ENCODE data around the gene GRM8.

The GRM8 gene

DNA sequence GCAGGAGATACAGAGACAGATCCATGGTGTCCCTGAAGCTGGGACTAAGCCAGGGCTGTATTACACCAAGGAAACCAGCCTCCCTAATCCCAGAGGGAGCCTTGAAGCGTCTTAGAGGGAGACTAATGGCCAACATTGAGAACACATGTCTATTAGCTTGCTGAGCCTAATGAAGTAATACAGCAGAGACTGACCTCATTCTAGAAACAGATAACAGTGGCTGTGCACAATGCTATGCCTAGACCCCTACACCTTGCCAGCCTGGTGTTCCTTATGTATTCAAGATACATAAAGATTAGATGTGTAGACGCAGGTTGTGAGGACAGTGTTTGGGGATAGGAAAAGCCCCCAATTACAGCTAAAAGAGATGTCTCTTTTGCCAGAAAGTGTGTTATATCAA is 19.1 kb downstream of the GRM8 start:
- Histone ChIP-seq H3K9me3 (ENCODE audit: control insufficient read depth, insufficient read depth, low read length) (no peaks in the 10 kb centered on the region), H3K4me3 (ENCODE audit: low read length) (no peak overlapping the region), H3K36me3 (ENCODE audit: control insufficient read depth, insufficient read depth, low read length) (no peaks in the 10 kb centered on the region), H3K4me1 (ENCODE audit: control insufficient read depth, insufficient read depth, low read length) (no peaks in the 10 kb centered on the region), H3K27ac (ENCODE audit: low read length) (no peak overlapping the region), H3K27me3 (ENCODE audit: control insufficient read depth, insufficient read depth, low read length) (no peaks in the 10 kb centered on the region)
- no peak for DNase-seq (ENCODE audit: low read depth, low spot score)
- no CpG with 5 or more reads among the region's 2 CpGs for WGBS (ENCODE audit: insufficient coverage, insufficient read length)

DNA sequence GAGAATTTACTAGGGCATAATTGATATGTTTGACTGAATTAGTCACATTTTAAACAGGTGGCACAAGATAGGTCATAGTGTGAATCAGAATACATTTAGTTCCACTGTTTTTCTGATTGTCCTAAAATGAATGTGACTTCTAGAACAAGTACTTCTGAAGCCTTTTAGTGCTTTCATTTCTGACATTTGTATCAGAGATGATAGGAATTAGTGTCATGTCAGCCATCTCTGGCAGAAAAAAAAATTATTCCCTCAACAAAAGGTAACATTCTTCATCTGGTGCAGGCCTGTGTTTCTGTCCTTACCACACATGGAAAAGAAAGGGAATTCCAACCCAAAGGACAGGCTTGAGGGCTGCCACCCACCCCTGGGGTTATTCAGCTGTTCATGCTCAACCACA is 21.3 kb downstream of the GRM8 start:
- no peak for DNase-seq (ENCODE audit: low read depth, low spot score)
- Histone ChIP-seq H3K36me3 (ENCODE audit: control insufficient read depth, insufficient read depth, low read length) (no peaks in the 10 kb centered on the region), H3K4me3 (ENCODE audit: low read length) (no peak overlapping the region), H3K27ac (ENCODE audit: low read length) (no peak overlapping the region), H3K4me1 (ENCODE audit: control insufficient read depth, insufficient read depth, low read length) (no peaks in the 10 kb centered on the region), H3K9me3 (ENCODE audit: control insufficient read depth, insufficient read depth, low read length) (no peaks in the 10 kb centered on the region), H3K27me3 (ENCODE audit: control insufficient read depth, insufficient read depth, low read length) (no peaks in the 10 kb centered on the region)

DNA sequence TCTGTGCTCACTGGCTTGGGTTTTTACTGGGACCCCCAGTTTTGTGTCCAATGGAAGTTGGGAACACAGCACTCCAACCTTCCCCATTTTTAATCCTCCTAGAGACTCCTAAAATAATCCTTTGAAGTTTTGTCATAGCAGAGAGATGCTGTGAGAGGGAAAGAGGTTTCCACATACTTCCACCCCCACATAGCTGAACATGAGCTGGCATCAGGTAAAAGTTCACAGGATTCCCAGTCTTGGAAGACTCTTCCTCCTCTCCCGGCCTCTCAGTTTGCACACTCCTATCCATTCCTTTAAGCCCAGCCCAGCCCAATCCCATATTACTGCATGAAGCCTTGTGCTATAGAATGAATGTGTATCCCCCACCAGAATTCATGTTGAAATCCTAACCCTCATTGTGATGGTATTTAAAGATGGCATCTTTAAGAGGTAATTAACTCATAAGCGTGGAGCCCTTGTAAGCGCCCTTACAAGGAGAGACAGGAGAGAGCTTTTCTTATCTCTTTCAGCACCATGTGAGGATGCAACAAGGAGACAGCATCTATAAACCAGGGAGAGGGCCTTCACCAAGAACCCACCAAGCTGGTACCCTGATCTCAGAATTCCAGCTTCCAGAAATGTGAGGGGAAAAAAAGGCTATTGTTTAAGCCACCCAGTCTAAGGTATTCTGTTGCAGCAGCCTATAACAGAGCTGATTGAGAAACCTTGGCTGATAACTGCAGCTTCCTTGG is 22.4 kb downstream of the GRM8 start:
- Histone ChIP-seq H3K4me3 (ENCODE audit: low read length) (no peak overlapping the region), H3K4me1 (ENCODE audit: control insufficient read depth, insufficient read depth, low read length) (no peaks in the 10 kb centered on the region), H3K27ac (ENCODE audit: low read length) (no peak overlapping the region), H3K9me3 (ENCODE audit: control insufficient read depth, insufficient read depth, low read length) (no peaks in the 10 kb centered on the region), H3K27me3 (ENCODE audit: control insufficient read depth, insufficient read depth, low read length) (no peaks in the 10 kb centered on the region), H3K36me3 (ENCODE audit: control insufficient read depth, insufficient read depth, low read length) (no peaks in the 10 kb centered on the region)
- DNase-seq (ENCODE audit: low read depth, low spot score): no peak
- WGBS (ENCODE audit: insufficient coverage, insufficient read length): no CpG with 5 or more reads among the region's 3 CpGs

DNA sequence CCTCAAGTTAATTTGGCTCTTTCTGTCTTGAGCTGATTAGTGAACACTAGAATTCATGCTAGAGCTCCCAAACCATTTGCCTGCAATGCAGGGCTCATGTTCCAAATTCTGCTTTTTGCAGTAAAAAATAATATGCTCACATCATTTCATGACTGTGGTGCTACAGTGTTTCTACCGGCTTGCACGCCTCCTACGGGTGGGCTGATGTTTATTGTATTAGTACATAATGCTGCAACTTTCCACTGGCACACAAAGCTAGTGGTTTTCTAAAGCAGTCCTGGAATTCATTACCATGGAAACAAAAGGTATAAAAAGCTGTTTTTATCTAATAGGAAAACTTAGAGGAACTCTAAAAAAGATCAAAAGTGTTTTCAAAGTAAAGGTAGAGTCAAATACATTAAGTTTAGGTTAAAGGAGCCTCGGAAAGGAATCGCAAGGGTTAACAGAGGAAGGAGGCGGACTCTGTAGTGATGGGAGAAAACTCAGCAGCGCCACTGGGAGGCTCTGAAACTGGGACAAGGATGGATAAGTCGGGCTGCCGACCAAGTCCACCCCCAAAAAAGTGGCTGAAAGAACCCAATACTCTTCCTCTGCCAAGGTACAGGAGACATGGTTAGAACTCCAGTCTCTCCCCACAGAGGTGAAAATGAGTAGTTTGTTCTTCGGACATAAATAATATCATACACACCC is 25.9 kb downstream of the GRM8 start:
- Histone ChIP-seq H3K9me3 (ENCODE audit: control insufficient read depth, insufficient read depth, low read length) (no peaks in the 10 kb centered on the region), H3K4me1 (ENCODE audit: control insufficient read depth, insufficient read depth, low read length) (no peaks in the 10 kb centered on the region), H3K27me3 (ENCODE audit: control insufficient read depth, insufficient read depth, low read length) (no peaks in the 10 kb centered on the region), H3K27ac (ENCODE audit: low read length) (no peak overlapping the region), H3K4me3 (ENCODE audit: low read length) (no peak overlapping the region), H3K36me3 (ENCODE audit: control insufficient read depth, insufficient read depth, low read length) (no peaks in the 10 kb centered on the region)
- WGBS (ENCODE audit: insufficient coverage, insufficient read length): no CpG with 5 or more reads among the region's 10 CpGs
- DNase-seq (ENCODE audit: low read depth, low spot score): no peak

DNA sequence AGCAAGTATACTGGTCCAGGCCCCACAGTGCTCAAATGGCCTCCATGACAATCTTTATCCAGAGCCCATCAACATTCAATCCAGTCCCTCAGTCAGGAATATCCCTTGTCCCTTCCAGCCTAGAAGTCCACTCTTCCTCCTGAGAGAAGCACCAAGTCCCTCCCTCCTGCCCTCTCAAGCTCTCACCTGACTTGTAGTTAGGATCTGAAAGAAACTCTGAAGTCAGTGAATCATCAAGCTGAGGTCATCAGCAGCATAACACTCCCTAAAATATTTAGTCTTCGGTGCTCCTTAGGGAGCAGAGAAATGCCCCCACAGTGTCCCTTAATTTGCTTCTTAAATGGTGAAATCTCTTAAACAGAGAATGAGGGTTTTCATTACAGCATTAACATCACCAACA is 31.0 kb downstream of the GRM8 start:
- Histone ChIP-seq H3K4me3 (ENCODE audit: low read length) (no peak overlapping the region), H3K27me3 (ENCODE audit: control insufficient read depth, insufficient read depth, low read length) (no peaks in the 10 kb centered on the region), H3K9me3 (ENCODE audit: control insufficient read depth, insufficient read depth, low read length) (no peaks in the 10 kb centered on the region), H3K36me3 (ENCODE audit: control insufficient read depth, insufficient read depth, low read length) (no peaks in the 10 kb centered on the region), H3K27ac (ENCODE audit: low read length) (no peak overlapping the region), H3K4me1 (ENCODE audit: control insufficient read depth, insufficient read depth, low read length) (no peaks in the 10 kb centered on the region)
- DNase-seq (ENCODE audit: low read depth, low spot score): no peak
- WGBS (ENCODE audit: insufficient coverage, insufficient read length): no CpG with 5 or more reads among the region's 1 CpG

DNA sequence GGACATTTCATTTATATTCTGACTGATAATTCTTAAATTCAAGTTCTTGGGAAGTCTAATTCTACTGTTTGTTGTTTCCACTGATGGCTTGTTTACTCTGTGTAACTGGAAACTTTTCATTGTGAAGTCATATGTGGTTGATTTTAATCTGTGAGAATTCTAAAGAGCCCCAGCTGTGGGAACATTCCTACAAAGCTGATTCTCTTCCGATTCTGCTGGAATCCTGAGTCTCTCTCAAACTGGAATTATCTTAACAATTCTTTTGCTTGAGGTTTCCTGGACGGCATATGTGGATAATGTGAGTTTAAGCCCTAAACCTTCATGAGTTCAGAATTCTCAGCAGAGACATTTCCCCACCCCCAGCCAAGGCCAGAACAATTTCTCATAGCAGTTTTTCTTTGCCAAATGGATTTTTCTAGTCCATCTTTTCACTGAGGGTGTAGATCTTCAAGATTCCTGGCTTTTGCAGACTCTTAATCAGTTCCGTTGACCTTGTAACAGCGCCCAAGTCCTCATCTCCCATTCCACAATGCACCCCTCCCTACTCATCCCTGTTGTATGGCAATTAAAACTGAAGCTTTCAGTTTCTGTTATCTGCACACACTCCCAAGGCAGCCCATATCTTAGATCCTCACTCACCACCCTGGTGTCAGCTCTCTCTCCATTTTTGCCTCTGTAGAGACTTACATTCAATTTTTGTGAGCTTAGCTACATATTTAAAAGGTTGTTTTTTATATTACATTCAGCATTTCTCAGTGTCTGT is 37.6 kb downstream of the GRM8 start:
- Histone ChIP-seq H3K9me3 (ENCODE audit: control insufficient read depth, insufficient read depth, low read length) (no peaks in the 10 kb centered on the region), H3K4me1 (ENCODE audit: control insufficient read depth, insufficient read depth, low read length) (no peaks in the 10 kb centered on the region), H3K36me3 (ENCODE audit: control insufficient read depth, insufficient read depth, low read length) (no peaks in the 10 kb centered on the region), H3K4me3 (ENCODE audit: low read length) (no peak overlapping the region), H3K27ac (ENCODE audit: low read length) (no peak overlapping the region), H3K27me3 (ENCODE audit: control insufficient read depth, insufficient read depth, low read length) (no peaks in the 10 kb centered on the region)
- WGBS (ENCODE audit: insufficient coverage, insufficient read length): no CpG with 5 or more reads among the region's 4 CpGs
- no peak for DNase-seq (ENCODE audit: low read depth, low spot score)

DNA sequence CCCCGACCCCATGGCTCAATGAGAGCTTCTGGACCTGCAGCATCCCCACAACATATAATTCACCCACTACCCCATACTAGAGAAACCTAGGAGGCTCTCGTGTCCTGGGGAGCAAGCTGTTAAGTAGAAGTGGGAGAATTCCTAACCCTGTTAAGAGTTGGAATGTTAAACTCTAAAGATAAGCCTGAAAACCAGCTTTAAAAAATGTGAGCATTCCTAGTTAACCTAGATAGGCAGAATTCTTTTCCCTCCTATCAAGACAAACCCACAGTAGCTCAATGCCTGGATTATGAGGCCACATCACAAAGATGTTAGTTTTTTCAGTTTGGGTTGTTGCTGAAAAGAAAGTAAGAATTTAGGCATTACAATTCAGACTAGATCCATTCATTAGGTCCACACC is 42.9 kb downstream of the GRM8 start:
- no peak overlapping the region for H3K4me3 ChIP-seq (ENCODE audit: low read length)

DNA sequence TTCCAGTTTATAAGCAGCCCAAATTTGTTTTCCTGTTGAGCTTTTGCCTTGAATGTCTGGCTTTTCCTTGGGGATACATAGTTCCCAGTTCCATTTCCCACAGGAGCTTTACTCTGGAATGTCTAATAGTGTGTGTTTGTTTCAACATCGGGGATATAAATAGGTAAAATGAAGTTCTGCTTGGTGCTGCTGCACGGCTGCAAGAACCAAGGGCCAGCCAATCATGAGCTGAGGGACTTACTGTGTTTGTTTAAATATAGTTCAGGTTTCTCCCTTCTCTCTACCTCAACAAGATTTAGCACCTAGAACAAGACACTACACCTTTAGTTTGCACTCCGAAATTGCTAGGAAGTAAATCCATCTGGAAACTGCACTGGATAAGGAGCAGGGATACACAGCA is 43.9 kb downstream of the GRM8 start:
- H3K36me3 ChIP-seq (ENCODE audit: control insufficient read depth, insufficient read depth, low read length): no peaks in the 10 kb centered on the region
- H3K9me3 ChIP-seq (ENCODE audit: control insufficient read depth, insufficient read depth, low read length): no peaks in the 10 kb centered on the region
- no peak for DNase-seq (ENCODE audit: low read depth, low spot score)
- H3K27ac ChIP-seq (ENCODE audit: low read length): no peak overlapping the region
- WGBS (ENCODE audit: insufficient coverage, insufficient read length): no CpG with 5 or more reads among the region's 3 CpGs
- no peaks in the 10 kb centered on the region for H3K4me1 ChIP-seq (ENCODE audit: control insufficient read depth, insufficient read depth, low read length)
- no peak overlapping the region for H3K4me3 ChIP-seq (ENCODE audit: low read length)
- no peaks in the 10 kb centered on the region for H3K27me3 ChIP-seq (ENCODE audit: control insufficient read depth, insufficient read depth, low read length)

More for the DNA sequence above, 42.9 kb downstream of the GRM8 start:
- no CpG with 5 or more reads among the region's 2 CpGs for WGBS (ENCODE audit: insufficient coverage, insufficient read length)
- Histone ChIP-seq H3K27ac (ENCODE audit: low read length) (no peak overlapping the region), H3K4me1 (ENCODE audit: control insufficient read depth, insufficient read depth, low read length) (no peaks in the 10 kb centered on the region), H3K36me3 (ENCODE audit: control insufficient read depth, insufficient read depth, low read length) (no peaks in the 10 kb centered on the region), H3K9me3 (ENCODE audit: control insufficient read depth, insufficient read depth, low read length) (no peaks in the 10 kb centered on the region), H3K27me3 (ENCODE audit: control insufficient read depth, insufficient read depth, low read length) (no peaks in the 10 kb centered on the region)
- no peak for DNase-seq (ENCODE audit: low read depth, low spot score)

DNA sequence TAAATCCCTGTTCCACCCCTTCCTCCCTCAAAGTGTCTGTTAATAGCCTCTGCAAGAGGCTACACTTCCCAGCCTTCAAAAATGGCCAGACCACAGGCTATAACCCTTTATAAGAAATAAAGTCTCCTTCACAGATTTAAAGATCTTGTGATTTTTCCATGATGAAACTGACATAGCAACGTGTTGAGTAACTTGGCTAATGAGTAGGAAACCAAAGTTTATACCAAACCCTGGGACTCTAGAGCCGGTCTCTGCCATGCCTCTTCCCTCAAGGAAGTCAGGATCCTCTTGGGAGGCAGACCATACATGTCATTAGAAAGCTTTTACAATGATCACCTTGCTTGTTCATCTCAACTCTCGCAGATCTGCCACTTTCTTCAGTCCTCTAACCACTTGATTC is 44.4 kb downstream of the GRM8 start:
- Histone ChIP-seq H3K27ac (ENCODE audit: low read length) (no peak overlapping the region), H3K4me3 (ENCODE audit: low read length) (no peak overlapping the region), H3K4me1 (ENCODE audit: control insufficient read depth, insufficient read depth, low read length) (no peaks in the 10 kb centered on the region), H3K36me3 (ENCODE audit: control insufficient read depth, insufficient read depth, low read length) (no peaks in the 10 kb centered on the region), H3K9me3 (ENCODE audit: control insufficient read depth, insufficient read depth, low read length) (no peaks in the 10 kb centered on the region), H3K27me3 (ENCODE audit: control insufficient read depth, insufficient read depth, low read length) (no peaks in the 10 kb centered on the region)
- no peak for DNase-seq (ENCODE audit: low read depth, low spot score)
- no CpG with 5 or more reads among the region's 3 CpGs for WGBS (ENCODE audit: insufficient coverage, insufficient read length)

DNA sequence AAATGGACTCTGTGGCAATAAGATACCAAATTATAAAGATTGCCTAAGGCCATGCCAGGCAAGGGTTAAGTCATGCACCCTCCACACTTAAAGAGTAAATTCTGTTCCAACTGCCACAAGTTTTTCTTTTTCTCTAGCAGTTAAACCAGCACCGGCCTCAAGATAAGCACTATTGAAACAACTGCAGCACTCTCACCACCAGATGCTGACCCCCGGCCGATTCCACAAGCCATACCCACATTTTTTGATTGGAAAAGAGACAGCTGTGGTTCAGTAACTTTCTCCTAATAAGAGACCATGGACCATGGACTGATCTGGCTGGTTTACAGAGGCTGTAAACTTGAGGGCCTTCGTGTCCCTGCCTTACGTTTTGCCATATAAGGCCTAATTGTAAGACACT is 44.9 kb downstream of the GRM8 start:
- Histone ChIP-seq H3K36me3 (ENCODE audit: control insufficient read depth, insufficient read depth, low read length) (no peaks in the 10 kb centered on the region), H3K9me3 (ENCODE audit: control insufficient read depth, insufficient read depth, low read length) (no peaks in the 10 kb centered on the region), H3K27ac (ENCODE audit: low read length) (no peak overlapping the region), H3K4me3 (ENCODE audit: low read length) (no peak overlapping the region), H3K4me1 (ENCODE audit: control insufficient read depth, insufficient read depth, low read length) (no peaks in the 10 kb centered on the region), H3K27me3 (ENCODE audit: control insufficient read depth, insufficient read depth, low read length) (no peaks in the 10 kb centered on the region)
- WGBS (ENCODE audit: insufficient coverage, insufficient read length): no CpG with 5 or more reads among the region's 5 CpGs
- DNase-seq (ENCODE audit: low read depth, low spot score): no peak

Data from iPS DF 6.9 (cell line).